Lower leg skin (tissue), 4 donors: Measurements from ENCODE around the gene QSOX2. TPM values are rescaled to one million over a fixed set of nuclear protein-coding genes. Genes with fewer than 3 reads are reported as not detected.

Experiments
- DNase-seq, 2 donors: peaks; one replicate each; pipeline ENCODE4 v3.0.0-alpha.2; 2019; ENCODE audit warnings: low spot score in 2 of 2
- H3K4me3 ChIP-seq: fragments of 200-600 bp; sonication (generic); 2 replicates; pipeline ENCODE4 v1.5.1; 2017; ENCODE audit warnings: mild to moderate bottlenecking, low read depth; ENCODE audit not compliant: poor library complexity, severe bottlenecking
- CTCF ChIP-seq, 3 donors: fragments of 450-650 bp; IDR thresholded peaks; one replicate each; pipeline ENCODE4 v1.5.1; 2016; ENCODE audit warnings: antibody characterized with exemption in 3 of 3, mild to moderate bottlenecking in 3 of 3, moderate library complexity in 2 of 3
- POLR2A ChIP-seq, 2 donors: fragments of 450-650 bp; IDR thresholded peaks; one replicate each; pipeline ENCODE4 v1.6.1; 2016 to 2017; ENCODE audit warnings: antibody characterized with exemption in 2 of 2, mild to moderate bottlenecking in 1 of 2, moderate library complexity in 1 of 2
- WGBS, 2 donors: methylation state at CpG; one replicate each; pipeline ENCODE4 v1.1.5; 2018; 5-methylcytosine and 5-hydroxymethylcytosine counted together
- intact Hi-C: fragments of 100-400 bp; cut with DNase I; formaldehyde crosslinking; loops from one replicate; pipeline ENCODE4 v1.15.0; 2023; ENCODE audit warnings: low total_unique reads
- total RNA-seq, 4 donors: library from RNA; depleted of rRNA; stranded (reverse); fragments of >200 nt; gene quantifications; one replicate each; pipeline ENCODE4 v1.1.0, GENCODE V29; 2016

Gene QSOX2
- total RNA-seq, 4 donors from 2014 or later = 8.7 to 13.0 (median 11.1) TPM

- H3K4me3 ChIP-seq = no peak overlapping the region
- intact Hi-C loops = no loop called here
- DNase-seq = no peak
- TF ChIP-seq CTCF (IDR thresholded peaks at IDR 0.05) (no peak), POLR2A (IDR thresholded peaks at IDR 0.05) (no peak)
- 60 to 73% methylated on average over 18 of the region's 19 CpGs for WGBS, 2 donors
Observed at GRCh38 chr9:136264031-136264430, 18.4 kb upstream of the QSOX2 start.

GRCh38 chr9:136262671-136263178, 17.1 kb upstream of the QSOX2 start:
- no peak for TF ChIP-seq POLR2A (IDR thresholded peaks at IDR 0.05)
- H3K4me3 ChIP-seq = no peak overlapping the region
- intact Hi-C loops = no loop called here
- 92 to 93% methylated on average over 3 to 6 of the region's 6 CpGs for WGBS, 2 donors
- no peak for DNase-seq

- WGBS, 2 donors = 87 to 95% methylated on average over 23 to 26 of the region's 28 CpGs
- no peak for TF ChIP-seq CTCF (IDR thresholded peaks at IDR 0.05)
- DNase-seq = no peak
- intact Hi-C loops = no loop called here
- H3K4me3 ChIP-seq = no peak overlapping the region
Observed at GRCh38 chr9:136261686-136262430, 16.2 kb upstream of the QSOX2 start.

- WGBS, 2 donors = 75 to 85% methylated on average over 20 of the region's 20 CpGs
- intact Hi-C loops = no loop called here
- DNase-seq = no peak
- no peak overlapping the region for H3K4me3 ChIP-seq
- TF ChIP-seq POLR2A (IDR thresholded peaks at IDR 0.05) (no peak), CTCF (IDR thresholded peaks at IDR 0.05) (no peak)
Observed at GRCh38 chr9:136260936-136261472, 15.4 kb upstream of the QSOX2 start.

GRCh38 chr9:136260521-136260920, 14.9 kb upstream of the QSOX2 start:
- TF ChIP-seq POLR2A (IDR thresholded peaks at IDR 0.05) = no peak
- TF ChIP-seq CTCF (IDR thresholded peaks at IDR 0.05) = no peak
- DNase-seq = no peak
- intact Hi-C loops = no loop called here
- no peak overlapping the region for H3K4me3 ChIP-seq
- WGBS, 2 donors = 70 to 74% methylated on average over 7 to 10 of the region's 10 CpGs

- no peak for DNase-seq
- WGBS, 2 donors = 83 to 100% methylated on average over 1 to 8 of the region's 17 CpGs
- no peak overlapping the region for H3K4me3 ChIP-seq
- TF ChIP-seq CTCF (IDR thresholded peaks at IDR 0.05) (no peak), POLR2A (IDR thresholded peaks at IDR 0.05) (no peak)
- intact Hi-C loops = no loop called here
Observed at GRCh38 chr9:136259836-136260235, 14.2 kb upstream of the QSOX2 start.
